ENCODE data around the gene CD79B.

- TF ChIP-seq POLR2A (IDR thresholded peaks at IDR 0.05; ENCODE audit: extremely low read depth, insufficient read length) (no peak), CTCF (IDR thresholded peaks at IDR 0.05; ENCODE audit: low read depth, low read length) (no peak), MAX (IDR thresholded peaks at IDR 0.05; ENCODE audit: low read depth, low read length) (no peak), MYC (IDR thresholded peaks at IDR 0.05; ENCODE audit: low read depth, low read length) (no peak)
Observed at GRCh38 chr17:63976702-63977101, 44.6 kb upstream of the CD79B start.

Measured in NB4 (cell line).